ENCODE data around the gene ZYG11A. TPM values are rescaled to one million over a fixed set of nuclear protein-coding genes. Genes with fewer than 3 reads are reported as not detected.

ZYG11A gene
- total and polyA plus RNA-seq, 2 of the 13 experiments (the other 11 are each of a cell fraction or from before 2014, with no cell fraction given), result not detected

- no peak for TF ChIP-seq ZNF800 (CRISPR knock-in tag; IDR thresholded peaks at IDR 0.05)
- TF ChIP-seq HMGXB4 (CRISPR knock-in tag; IDR thresholded peaks at IDR 0.05; ENCODE audit: borderline replicate concordance in 1 of 2, low read depth in 1 of 2), result no peak
- no peak for TF ChIP-seq SNAPC4 (CRISPR knock-in tag; IDR thresholded peaks at IDR 0.05)
- TF ChIP-seq DR1 (CRISPR knock-in tag; IDR thresholded peaks at IDR 0.05), result no peak
- no peak for TF ChIP-seq SRSF4 (IDR thresholded peaks at IDR 0.05; ENCODE audit: low read depth, low read length, poor library complexity, severe bottlenecking)
- TF ChIP-seq ZMYM2 (CRISPR knock-in tag; IDR thresholded peaks at IDR 0.05), result no peak
- no peak for TF ChIP-seq TBX2 (CRISPR knock-in tag; IDR thresholded peaks at IDR 0.05; ENCODE audit: borderline replicate concordance)
- TF ChIP-seq ATRX (CRISPR knock-in tag; IDR thresholded peaks at IDR 0.05; ENCODE audit: borderline replicate concordance), result no peak
- no peak for TF ChIP-seq SNAI1 (CRISPR knock-in tag; IDR thresholded peaks at IDR 0.05; ENCODE audit: borderline replicate concordance)
- TF ChIP-seq HCFC1 (IDR thresholded peaks at IDR 0.05; ENCODE audit: low read depth, low read length), result no peak
- no peak for TF ChIP-seq IKZF1 (IDR thresholded peaks at IDR 0.05)
- no peak for TF ChIP-seq CREB3 (CRISPR knock-in tag; IDR thresholded peaks at IDR 0.05)
- TF ChIP-seq SMC3 (IDR thresholded peaks at IDR 0.05; ENCODE audit: low read length), result no peak
- TF ChIP-seq ZKSCAN1 (IDR thresholded peaks at IDR 0.05; ENCODE audit: low read length), result no peak
- no peak for TF ChIP-seq REPIN1 (CRISPR knock-in tag; IDR thresholded peaks at IDR 0.05; ENCODE audit: borderline replicate concordance, low read depth)
- TF ChIP-seq ZNF772 (CRISPR knock-in tag; IDR thresholded peaks at IDR 0.05), result no peak
- no peak for TF ChIP-seq ADNP (CRISPR knock-in tag; IDR thresholded peaks at IDR 0.05)
- no peak for TF ChIP-seq MLLT10 (CRISPR knock-in tag; IDR thresholded peaks at IDR 0.05)
- no peak for TF ChIP-seq IRF9 (CRISPR knock-in tag; IDR thresholded peaks at IDR 0.05; ENCODE audit: borderline replicate concordance)
- no peak for TF ChIP-seq FOXC1 (CRISPR knock-in tag; IDR thresholded peaks at IDR 0.05; ENCODE audit: borderline replicate concordance)
- TF ChIP-seq NBN (conservative IDR thresholded peaks at IDR 0.05), result no peak
Observed at GRCh38 chr1:52925571-52926005, 83.0 kb downstream of the ZYG11A start (continued).

Measured in HepG2 (cell line).